GM12878 (cell line): ENCODE data around the gene APOC1. TPM values are rescaled to one million over a fixed set of nuclear protein-coding genes. Genes with fewer than 3 reads are reported as not detected.
A peak's percentile ranks its signal among the peaks of the same experiment; 100 is the strongest.
"Not testable (repeated sequence)": the region's sequence is repeated elsewhere in the genome, so short reads cannot be mapped to it uniquely, and the experiment has no call there.

ENCODE experiments used
- ATAC-seq: fragments of 200-7000 bp; cut with Tn5 transposase; 3 replicates; pipeline ENCODE4 v1.9.1; 2020; ENCODE audit warnings: mild to moderate bottlenecking, moderate library complexity
- BruUV-seq: library from RNA; stranded (reverse); fragments of 400-500 nt; replicated peaks from 2 replicates; lab custom pipeline; 2021; lab: Mats Ljungman, UMichigan
- CTCF ChIA-PET: fragments of 300-600 bp; sonication (Branson Sonifier 250); formaldehyde crosslinking; extraction: SDS; loops from one replicate; lab custom pipeline; 2021; ENCODE audit warnings: inconsistent platforms; lab: Yijun Ruan, JAX
- POLR2A ChIA-PET: fragments of 350-600 bp; formaldehyde crosslinking; extraction: SDS; loops from one replicate; lab custom pipeline; 2021; ENCODE audit warnings: inconsistent platforms; lab: Charles Lee
- RAD21 ChIA-PET: fragments of 300-600 bp; sonication (Branson Sonifier 250); formaldehyde crosslinking; loops from one replicate; lab custom pipeline; 2023; ENCODE audit warnings: antibody characterized with exemption; ENCODE audit not compliant: unreplicated experiment; lab: Charles Lee
- SMC1A ChIA-PET: fragments of 300-600 bp; sonication (Branson Sonifier 250); formaldehyde crosslinking; loops from one replicate; lab custom pipeline; 2023; ENCODE audit not compliant: unreplicated experiment, uncharacterized antibody; lab: Charles Lee
- DNase-seq: peaks from one replicate; pipeline ENCODE4 v3.0.0-alpha.2; 2011; ENCODE audit warnings: low read depth, low spot score
- FAIRE-seq: peaks from 3 replicates; lab custom pipeline; 2011; peaks lifted over from hg19 to GRCh38; lab: Jason Lieb, UNC
- H2AFZ ChIP-seq: 2 replicates; pipeline ENCODE4 v1.6.0; 2011; ENCODE audit warnings: low read depth, low read length, control low read depth; ENCODE audit not compliant: control insufficient read depth
- H3K27ac ChIP-seq: 2 replicates; pipeline ENCODE4 v1.5.1; 2011; ENCODE audit warnings: control low read depth; ENCODE audit not compliant: control insufficient read depth, insufficient read depth
- H3K27me3 ChIP-seq, 2 experiments: replicated peaks in 1 of 2; 2 replicates each; pipeline versions ENCODE4 v1.6.0 to v1.6.1; 2011; ENCODE audit warnings: low read length in 1 of 2; ENCODE audit not compliant: control insufficient read depth in 2 of 2, insufficient read depth in 2 of 2
- H3K36me3 ChIP-seq, 2 experiments: 2 replicates each; pipeline ENCODE4 v1.5.1; 2011; ENCODE audit warnings: low read length in 1 of 2; ENCODE audit not compliant: control insufficient read depth in 2 of 2, insufficient read depth in 2 of 2
- H3K4me1 ChIP-seq: 2 replicates; pipeline ENCODE4 v1.6.1; 2011; ENCODE audit warnings: mild to moderate bottlenecking, low read length, moderate library complexity, mixed read lengths; ENCODE audit not compliant: control insufficient read depth, insufficient read depth
- H3K4me2 ChIP-seq: 2 replicates; pipeline ENCODE4 v1.6.0; 2011; ENCODE audit warnings: control low read depth; ENCODE audit not compliant: control insufficient read depth, insufficient read depth
- H3K4me3 ChIP-seq: fragments of 200-600 bp; sonication (generic); 2 replicates; pipeline ENCODE4 v1.5.1; 2016
- H3K79me2 ChIP-seq: 2 replicates; pipeline ENCODE4 v1.6.0; 2011; ENCODE audit warnings: low read length; ENCODE audit not compliant: control insufficient read depth, insufficient read depth
- H3K9ac ChIP-seq: 2 replicates; pipeline ENCODE4 v1.8.0; 2011; ENCODE audit warnings: low read length, control low read depth, mixed read lengths; ENCODE audit not compliant: control insufficient read depth, insufficient read depth
- H3K9me3 ChIP-seq: replicated peaks from 3 replicates; pipeline ENCODE4 v1.5.1; 2011; ENCODE audit warnings: mild to moderate bottlenecking, low read length; ENCODE audit not compliant: control insufficient read depth, insufficient read depth
- H4K20me1 ChIP-seq: 2 replicates; pipeline ENCODE4 v1.6.0; 2011; ENCODE audit not compliant: control insufficient read depth, insufficient read depth
- HDAC2 ChIP-seq: fragments of 200-600 bp; sonication (generic); IDR thresholded peaks from 2 replicates; pipeline ENCODE4 v1.6.1; 2017
- TCF3 ChIP-seq: IDR thresholded peaks from 2 replicates; pipeline ENCODE4 v1.6.1; 2012; ENCODE audit warnings: low read depth, mild to moderate bottlenecking, low read length, borderline replicate concordance; ENCODE audit not compliant: insufficient read depth
- WGBS: methylation state at CpG from one replicate; pipeline ENCODE4 v1.1.6; 2016; ENCODE audit warnings: low lambda C conversion rate; ENCODE audit not compliant: insufficient replicate concordance, insufficient coverage; ENCODE audit errors: missing lambda C conversion rate; 5-methylcytosine and 5-hydroxymethylcytosine counted together
- in situ Hi-C: fragments of 300-500 bp; cut with MboI; formaldehyde crosslinking; loops from 9 replicates; pipeline ENCODE4 v1.14.3; 2018; ENCODE audit warnings: mixed read lengths
- intact Hi-C: fragments of 100-400 bp; cut with micrococcal nuclease; formaldehyde crosslinking; loops from one replicate; pipeline ENCODE4 v1.14.2; 2022; ENCODE audit not compliant: unreplicated experiment
- polyA plus RNA-seq, 11 experiments: library from polyadenylated mRNA; depleted of rRNA in 4 of 11; unstranded in 6 of 11; stranded (reverse) in 5 of 11; fragments of >200 nt; fragmentation: Nextera tagmentation in 4 of 11; fragmentation: Illumina TruSeq in 1 of 11; extraction: Ambion mirVana in 4 of 11; extraction: Trizol in 1 of 11; gene quantifications; 1 replicate in 1 of 11; 2 replicates in 10 of 11; pipeline versions ENCODE4 v1.2.1 to v1.2.3, GENCODE V29; 2011 to 2016; ENCODE audit warnings: inconsistent platforms in 2 of 11, missing spikeins in 2 of 11, low read depth in 1 of 11
- total RNA-seq, 4 experiments: library from RNA; depleted of rRNA in 3 of 4; stranded (reverse); fragments of >200 nt in 3 of 4; fragmentation: Illumina TruSeq in 1 of 4; extraction: Trizol in 1 of 4; gene quantifications; 2 replicates each; pipeline versions ENCODE4 v1.2.1 to v1.2.3, GENCODE V29; 2013 to 2021

Gene APOC1
- total and polyA plus RNA-seq, 10 of the 15 experiments (the other 5 are each of a cell fraction or from before 2014, with no cell fraction given), result 0.73 to 4.0 (median 2.6) TPM

DNA sequence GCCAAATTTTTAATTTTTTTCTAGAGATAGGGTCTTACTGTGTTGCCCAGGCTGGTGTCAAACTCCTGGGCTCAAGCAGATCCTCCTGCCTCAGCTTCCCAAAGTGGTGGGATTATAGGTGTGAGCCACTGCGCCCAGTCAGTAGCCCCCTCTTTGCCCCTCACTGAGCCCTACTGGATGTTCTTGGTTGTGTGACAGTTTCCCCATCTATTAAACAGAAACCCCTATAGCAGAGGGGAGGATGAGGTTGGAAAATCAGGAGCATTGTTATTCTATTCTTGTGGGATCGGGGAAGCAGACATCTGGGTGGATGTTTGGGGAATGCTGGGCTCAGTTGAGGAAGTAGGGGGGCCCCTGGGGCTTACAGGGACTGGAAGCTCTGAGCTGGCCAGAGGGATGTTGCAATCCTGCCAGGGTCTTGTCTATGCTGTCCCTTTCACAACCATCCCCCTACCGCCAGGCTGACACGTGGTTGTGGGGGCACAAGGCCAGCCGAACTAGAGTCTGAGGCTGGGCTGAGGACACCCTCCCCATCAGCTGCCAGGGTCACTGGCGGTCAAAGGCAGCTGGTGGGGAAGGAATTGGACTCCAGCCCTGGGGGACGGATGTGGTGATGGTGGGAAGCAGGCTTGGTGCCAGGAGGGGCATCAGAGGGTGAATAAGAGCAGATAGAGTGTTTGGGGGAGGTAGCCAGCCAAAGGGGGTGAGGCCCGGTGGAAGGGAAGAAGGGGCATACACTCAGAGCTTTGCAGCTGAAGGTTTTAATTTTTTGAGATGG lies 10.9 kb downstream of the APOC1 start:
- in situ Hi-C loops, result no loop called here
- POLR2A ChIA-PET, result no interaction called here
- RAD21 ChIA-PET, result no interaction called here
- Histone ChIP-seq H3K36me3 (no peaks in the 10 kb centered on the region), H4K20me1 (no peaks in the 10 kb centered on the region), H3K27ac (no peak overlapping the region), H3K4me3 (no peak overlapping the region), H3K27me3 (no peaks in the 10 kb centered on the region; a peak in 1 of 4 replicates), H3K4me1 (no peaks in the 10 kb centered on the region), H3K9me3 (no peaks in the 10 kb centered on the region)
- intact Hi-C loops, result no loop called here
- no peak for ATAC-seq
- WGBS, result 6% methylated on average over 8 of the region's 8 CpGs
- no TSS peak for BruUV-seq
- no peak for DNase-seq
- SMC1A ChIA-PET, result no interaction called here
- TF ChIP-seq TCF3, result no peak
- TF ChIP-seq HDAC2, result no peak
- TF ChIP-seq, all 136 proteins: peak for 0
- CTCF ChIA-PET, result no interaction called here
- no peak for FAIRE-seq
- Histone ChIP-seq H2AFZ (no peak overlapping the region), H3K9ac (no peak overlapping the region), H3K79me2 (no peaks in the 10 kb centered on the region), H3K4me2 (no peak overlapping the region)

DNA sequence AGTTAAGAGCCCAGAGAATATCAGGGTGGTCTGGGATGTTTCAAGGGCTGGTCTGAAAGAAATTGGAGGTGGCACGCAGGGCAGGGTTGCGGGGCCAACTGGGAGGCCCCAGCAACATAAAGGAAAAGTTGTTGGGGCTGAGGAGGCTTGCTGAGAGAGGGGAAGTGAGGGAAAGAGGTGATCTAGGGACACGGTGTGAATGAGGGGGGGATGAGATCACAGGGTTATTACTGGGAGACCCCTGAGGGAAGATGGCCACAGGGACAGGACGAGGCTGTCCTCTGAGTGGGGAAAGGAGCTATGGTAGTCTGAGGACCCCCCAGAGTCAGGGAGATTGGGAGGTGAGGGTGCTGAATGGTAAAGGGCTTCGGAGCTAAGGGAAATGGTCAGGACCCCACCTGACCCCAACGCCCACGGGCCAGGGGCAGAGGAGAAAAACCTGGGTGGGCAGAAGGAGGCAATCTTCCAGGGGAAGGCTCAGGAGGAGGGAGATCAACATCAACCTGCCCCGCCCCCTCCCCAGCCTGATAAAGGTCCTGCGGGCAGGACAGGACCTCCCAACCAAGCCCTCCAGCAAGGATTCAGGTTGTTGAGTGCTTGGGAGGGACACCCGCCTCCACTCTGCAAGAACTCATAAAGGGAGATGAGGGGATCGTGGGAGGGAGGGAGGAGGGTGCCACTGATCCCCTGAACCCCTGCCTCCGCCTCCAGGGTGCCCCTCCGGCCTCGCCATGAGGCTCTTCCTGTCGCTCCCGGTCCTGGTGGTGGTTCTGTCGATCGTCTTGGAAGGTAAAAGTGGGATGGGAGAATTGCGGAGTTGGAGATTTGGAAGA lies 12.1 kb downstream of the APOC1 start:
- not testable (repeated sequence) for H2AFZ ChIP-seq

More for the DNA sequence above, 12.1 kb downstream of the APOC1 start:
- POLR2A ChIA-PET, SMC1A ChIA-PET, H3K9me3 ChIP-seq, BruUV-seq, H3K4me3 ChIP-seq, H3K27ac ChIP-seq, H3K79me2 ChIP-seq, CTCF ChIA-PET, H3K36me3 ChIP-seq, H3K4me2 ChIP-seq, H4K20me1 ChIP-seq, DNase-seq, in situ Hi-C loops, H3K4me1 ChIP-seq, FAIRE-seq, intact Hi-C loops, H3K27me3 ChIP-seq, H3K9ac ChIP-seq: not testable (repeated sequence)
- ATAC-seq, result peak; percentile 17; the same call in 2 of the 3 replicates
- RAD21 ChIA-PET, result interaction anchor here (0.5 kb wide), 1 partner anchor 71 kb away, joined by 4 read pairs; no protein-coding TSS in a partner anchor
- 30% methylated on average over 17 of the region's 19 CpGs for WGBS
